Measurements from ENCODE around the gene TTR. TPM values are rescaled to one million over a fixed set of nuclear protein-coding genes. Genes with fewer than 3 reads are reported as not detected.

Gene TTR
- total RNA-seq, 1 donor from 2014 or later: not detected

GRCh38 chr18:31586616-31587015 lies 5.1 kb upstream of the TTR start:
- no peak overlapping the region for H3K4me3 ChIP-seq (ENCODE audit: low read depth, low read length)
- TF ChIP-seq CTCF (conservative IDR thresholded peaks at IDR 0.05; ENCODE audit: low read depth, low read length): no peak
- no peak for DNase-seq (ENCODE audit: low read depth)

GRCh38 chr18:31587529-31587928 lies 4.1 kb upstream of the TTR start:
- no peak for TF ChIP-seq CTCF (conservative IDR thresholded peaks at IDR 0.05; ENCODE audit: low read depth, low read length)
- no peak for DNase-seq (ENCODE audit: low read depth)
- H3K4me3 ChIP-seq (ENCODE audit: low read depth, low read length): no peak overlapping the region

DNA sequence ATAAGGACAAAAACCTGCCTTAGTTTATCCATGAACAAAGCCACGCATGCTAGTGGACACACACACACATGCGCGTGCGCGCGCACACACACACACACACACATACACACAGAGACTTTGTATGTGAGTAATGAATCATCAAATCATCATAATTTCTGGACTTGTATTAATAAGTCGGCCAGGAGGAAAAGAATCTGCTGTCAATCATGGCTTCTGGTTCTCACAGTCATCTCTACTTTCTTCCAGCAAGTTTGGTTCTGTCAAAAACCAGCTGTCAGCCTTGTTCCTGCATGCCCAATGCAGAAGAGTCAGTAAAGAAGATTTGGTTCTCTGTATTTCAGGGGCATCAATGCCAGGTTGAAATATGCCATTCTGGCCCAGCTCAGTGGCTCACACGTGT lies 1.1 kb upstream of the TTR start:
- DNase-seq (ENCODE audit: low read depth): no peak
- no peak for TF ChIP-seq CTCF (conservative IDR thresholded peaks at IDR 0.05; ENCODE audit: low read depth, low read length)

DNA sequence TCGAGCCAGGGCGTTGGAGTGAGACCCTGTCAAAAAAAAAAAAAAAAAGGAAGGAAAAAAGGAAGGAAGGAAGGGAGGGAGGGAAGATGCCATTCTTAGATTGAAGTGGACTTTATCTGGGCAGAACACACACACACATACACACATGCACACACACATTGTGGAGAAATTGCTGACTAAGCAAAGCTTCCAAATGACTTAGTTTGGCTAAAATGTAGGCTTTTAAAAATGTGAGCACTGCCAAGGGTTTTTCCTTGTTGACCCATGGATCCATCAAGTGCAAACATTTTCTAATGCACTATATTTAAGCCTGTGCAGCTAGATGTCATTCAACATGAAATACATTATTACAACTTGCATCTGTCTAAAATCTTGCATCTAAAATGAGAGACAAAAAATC lies 564 bp upstream of the TTR start:
- H3K4me3 ChIP-seq (ENCODE audit: low read depth, low read length): no peak overlapping the region
- DNase-seq (ENCODE audit: low read depth): no peak
- TF ChIP-seq CTCF (conservative IDR thresholded peaks at IDR 0.05; ENCODE audit: low read depth, low read length): no peak

More for the DNA sequence above, 1.1 kb upstream of the TTR start:
- no peak overlapping the region for H3K4me3 ChIP-seq (ENCODE audit: low read depth, low read length)

DNA sequence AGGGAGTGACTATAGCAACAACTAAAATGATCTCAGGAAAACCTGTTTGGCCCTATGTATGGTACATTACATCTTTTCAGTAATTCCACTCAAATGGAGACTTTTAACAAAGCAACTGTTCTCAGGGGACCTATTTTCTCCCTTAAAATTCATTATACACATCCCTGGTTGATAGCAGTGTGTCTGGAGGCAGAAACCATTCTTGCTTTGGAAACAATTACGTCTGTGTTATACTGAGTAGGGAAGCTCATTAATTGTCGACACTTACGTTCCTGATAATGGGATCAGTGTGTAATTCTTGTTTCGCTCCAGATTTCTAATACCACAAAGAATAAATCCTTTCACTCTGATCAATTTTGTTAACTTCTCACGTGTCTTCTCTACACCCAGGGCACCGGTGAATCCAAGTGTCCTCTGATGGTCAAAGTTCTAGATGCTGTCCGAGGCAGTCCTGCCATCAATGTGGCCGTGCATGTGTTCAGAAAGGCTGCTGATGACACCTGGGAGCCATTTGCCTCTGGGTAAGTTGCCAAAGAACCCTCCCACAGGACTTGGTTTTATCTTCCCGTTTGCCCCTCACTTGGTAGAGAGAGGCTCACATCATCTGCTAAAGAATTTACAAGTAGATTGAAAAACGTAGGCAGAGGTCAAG lies 955 bp downstream of the TTR start:
- no peak for TF ChIP-seq CTCF (conservative IDR thresholded peaks at IDR 0.05; ENCODE audit: low read depth, low read length)
- no peak for DNase-seq (ENCODE audit: low read depth)
- no peak overlapping the region for H3K4me3 ChIP-seq (ENCODE audit: low read depth, low read length)

DNA sequence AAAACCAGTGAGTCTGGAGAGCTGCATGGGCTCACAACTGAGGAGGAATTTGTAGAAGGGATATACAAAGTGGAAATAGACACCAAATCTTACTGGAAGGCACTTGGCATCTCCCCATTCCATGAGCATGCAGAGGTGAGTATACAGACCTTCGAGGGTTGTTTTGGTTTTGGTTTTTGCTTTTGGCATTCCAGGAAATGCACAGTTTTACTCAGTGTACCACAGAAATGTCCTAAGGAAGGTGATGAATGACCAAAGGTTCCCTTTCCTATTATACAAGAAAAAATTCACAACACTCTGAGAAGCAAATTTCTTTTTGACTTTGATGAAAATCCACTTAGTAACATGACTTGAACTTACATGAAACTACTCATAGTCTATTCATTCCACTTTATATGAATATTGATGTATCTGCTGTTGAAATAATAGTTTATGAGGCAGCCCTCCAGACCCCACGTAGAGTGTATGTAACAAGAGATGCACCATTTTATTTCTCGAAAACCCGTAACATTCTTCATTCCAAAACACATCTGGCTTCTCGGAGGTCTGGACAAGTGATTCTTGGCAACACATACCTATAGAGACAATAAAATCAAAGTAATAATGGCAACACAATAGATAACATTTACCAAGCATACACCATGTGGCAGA lies 3.6 kb downstream of the TTR start:
- DNase-seq (ENCODE audit: low read depth): no peak
- no peak overlapping the region for H3K4me3 ChIP-seq (ENCODE audit: low read depth, low read length)
- TF ChIP-seq CTCF (conservative IDR thresholded peaks at IDR 0.05; ENCODE audit: low read depth, low read length): no peak

Measured in epithelial cell of proximal tubule (primary cell).